ENCODE results near the gene ODF2L. TPM values are rescaled to one million over a fixed set of nuclear protein-coding genes. Genes with fewer than 3 reads are reported as not detected.

The ODF2L gene
- total and polyA plus RNA-seq, 2 of the 13 experiments (the other 11 are each of a cell fraction or from before 2014, with no cell fraction given) = 0.07 TPM; not detected in 1

GRCh38 chr1:86324130-86324822, 71.8 kb downstream of the ODF2L start:
- ChIA-PET POLR2A (no interaction called here), CTCF (ENCODE audit: low intra/inter-chr PET ratio, low total read pairs) (no interaction called here)
- ATAC-seq = no peak
- H3K27ac ChIP-seq (ENCODE audit: extremely low read length, insufficient read depth, low read length) = no peak overlapping the region
- no peak for FAIRE-seq
- no peaks in the 10 kb centered on the region for H3K27me3 ChIP-seq (ENCODE audit: control insufficient read depth in 1 of 2, insufficient read depth in 2 of 2, low read length in 2 of 2)
- no peaks in the 10 kb centered on the region for H3K9me3 ChIP-seq (ENCODE audit: low read length)
- no peaks in the 10 kb centered on the region for H4K20me1 ChIP-seq (ENCODE audit: insufficient read depth, low read length)
- H3K4me3 ChIP-seq (replicated peaks in 1 of 3; ENCODE audit: insufficient read depth in 1 of 3, low read depth in 2 of 3, low read length in 3 of 3) = no peak overlapping the region
- BruUV-seq (replicated peaks) = no TSS peak
- H3K79me2 ChIP-seq (ENCODE audit: insufficient read depth, low read length) = no peaks in the 10 kb centered on the region
- intact Hi-C loops (cut with micrococcal nuclease; ENCODE audit: unreplicated experiment) (no loop called here), in situ Hi-C loops (cut with HindIII; ENCODE audit: extremely low pct_ligation_motif_present, low pct_unique_long_range_greater_than_20kb) (no loop called here)
- DNase-seq (ENCODE audit: low spot score) = no peak
- H3K4me1 ChIP-seq (ENCODE audit: insufficient read depth, low read length) = no peaks in the 10 kb centered on the region
- 10% methylated on average over 4 of the region's 4 CpGs for WGBS (ENCODE audit: low lambda C conversion rate)
- no peak overlapping the region for H3K9ac ChIP-seq (ENCODE audit: insufficient read depth, low read depth, low read length)
- H2AFZ ChIP-seq (ENCODE audit: low read length) = no peak overlapping the region
- H3K4me2 ChIP-seq (ENCODE audit: low read depth, low read length) = no peak overlapping the region
- no peaks in the 10 kb centered on the region for H3K36me3 ChIP-seq (replicated peaks in 1 of 2; ENCODE audit: control insufficient read depth in 1 of 2, insufficient read depth in 2 of 2, low read length in 2 of 2)
- TF ChIP-seq NFIC (IDR thresholded peaks at IDR 0.05; ENCODE audit: low read length) = no peak
- no peak for TF ChIP-seq CSRNP2 (CRISPR knock-in tag; conservative IDR thresholded peaks at IDR 0.05; ENCODE audit: low read depth)
- no peak for TF ChIP-seq TAF15 (IDR thresholded peaks at IDR 0.05; ENCODE audit: low read depth, low read length, poor library complexity, severe bottlenecking)
- no peak for TF ChIP-seq ZNF331 (CRISPR knock-in tag; IDR thresholded peaks at IDR 0.05)
- TF ChIP-seq HBP1 (CRISPR knock-in tag; IDR thresholded peaks at IDR 0.05; ENCODE audit: low read depth) = no peak
- TF ChIP-seq SIX1 (CRISPR knock-in tag; IDR thresholded peaks at IDR 0.05; ENCODE audit: borderline replicate concordance) = no peak
- no peak for TF ChIP-seq ZBTB7B (CRISPR knock-in tag; IDR thresholded peaks at IDR 0.05)
- TF ChIP-seq RBM22 (optimal IDR thresholded peaks at IDR 0.05; ENCODE audit: low read length) = no peak
- TF ChIP-seq ZNF10 (CRISPR knock-in tag; IDR thresholded peaks at IDR 0.05; ENCODE audit: borderline replicate concordance, low read depth) = no peak

Measured in HepG2 (cell line).